Loucy (cell line): Measurements from ENCODE around the gene OR8B3.

Experiments
- CTCF ChIP-seq: fragments of 200-600 bp; sonication (generic); conservative IDR thresholded peaks from 2 replicates; pipeline ENCODE4 v1.5.1; 2014; ENCODE audit warnings: mild to moderate bottlenecking, antibody characterized with exemption, low read length
- EZH2phosphoT487 ChIP-seq: fragments of 200-600 bp; IDR thresholded peaks from 2 replicates; pipeline ENCODE4 v1.6.1; 2018; ENCODE audit warnings: antibody characterized with exemption, mild to moderate bottlenecking, moderate library complexity, borderline replicate concordance

- TF ChIP-seq CTCF (peak; percentile 52), EZH2phosphoT487 (no peak)
Observed at GRCh38 chr11:124415356-124415923, 16.6 kb upstream of the OR8B3 start.
